HEK293T (cell line): ENCODE measurements around the gene AP3B1.

Experiments used
- CTBP1 ChIP-seq: fragments of 450-650 bp; IDR thresholded peaks from 2 replicates; pipeline ENCODE4 v1.6.1; 2016; ENCODE audit warnings: borderline replicate concordance
- ELF4 ChIP-seq: fragments of 450-650 bp; IDR thresholded peaks from 2 replicates; pipeline ENCODE4 v1.6.1; 2017; ENCODE audit warnings: antibody characterized with exemption
- FOXA1 ChIP-seq: fragments of 450-650 bp; IDR thresholded peaks from 2 replicates; pipeline ENCODE4 v1.6.1; 2016; ENCODE audit warnings: mild to moderate bottlenecking
- FOXK2 ChIP-seq: fragments of 450-650 bp; IDR thresholded peaks from 2 replicates; pipeline ENCODE4 v1.6.1; 2016; ENCODE audit warnings: mild to moderate bottlenecking
- FOXM1 ChIP-seq: fragments of 450-650 bp; IDR thresholded peaks from 2 replicates; pipeline ENCODE4 v1.6.1; 2017; ENCODE audit warnings: mild to moderate bottlenecking, borderline replicate concordance
- HDGF ChIP-seq: fragments of 450-650 bp; IDR thresholded peaks from 2 replicates; pipeline ENCODE4 v1.6.1; 2017; ENCODE audit warnings: antibody characterized with exemption, borderline replicate concordance
- LEF1 ChIP-seq: fragments of 450-650 bp; IDR thresholded peaks from 2 replicates; pipeline ENCODE4 v1.6.1; 2017; ENCODE audit warnings: mild to moderate bottlenecking, borderline replicate concordance
- NFRKB ChIP-seq: fragments of 450-650 bp; IDR thresholded peaks from 2 replicates; pipeline ENCODE4 v1.6.1; 2016; ENCODE audit warnings: mild to moderate bottlenecking, moderate library complexity
- SUZ12 ChIP-seq: fragments of 450-650 bp; IDR thresholded peaks from 2 replicates; pipeline ENCODE4 v1.6.1; 2016; ENCODE audit warnings: mild to moderate bottlenecking
- TARDBP ChIP-seq: fragments of 450-650 bp; IDR thresholded peaks from 2 replicates; pipeline ENCODE4 v1.6.1; 2016
- TF ChIP-seq, protein P1 (sequence below): fragments of 450-650 bp; IDR thresholded peaks from 2 replicates; pipeline ENCODE4 v1.6.1; 2016

- TF ChIP-seq LEF1 = no peak
- TF ChIP-seq FOXK2 = no peak
- no peak for TF ChIP-seq CTBP1
- no peak for TF ChIP-seq FOXA1
- no peak for TF ChIP-seq TARDBP
- TF ChIP-seq SUZ12 = no peak
- TF ChIP-seq, protein P1, sequence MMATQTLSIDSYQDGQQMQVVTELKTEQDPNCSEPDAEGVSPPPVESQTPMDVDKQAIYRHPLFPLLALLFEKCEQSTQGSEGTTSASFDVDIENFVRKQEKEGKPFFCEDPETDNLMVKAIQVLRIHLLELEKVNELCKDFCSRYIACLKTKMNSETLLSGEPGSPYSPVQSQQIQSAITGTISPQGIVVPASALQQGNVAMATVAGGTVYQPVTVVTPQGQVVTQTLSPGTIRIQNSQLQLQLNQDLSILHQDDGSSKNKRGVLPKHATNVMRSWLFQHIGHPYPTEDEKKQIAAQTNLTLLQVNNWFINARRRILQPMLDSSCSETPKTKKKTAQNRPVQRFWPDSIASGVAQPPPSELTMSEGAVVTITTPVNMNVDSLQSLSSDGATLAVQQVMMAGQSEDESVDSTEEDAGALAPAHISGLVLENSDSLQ = no peak
- TF ChIP-seq NFRKB = no peak
- no peak for TF ChIP-seq FOXM1
- no peak for TF ChIP-seq ELF4
- TF ChIP-seq HDGF = no peak
These were observed 192.0 kb downstream of the AP3B1 start for GRCh38 chr5:78102500-78102899.
